MM.1S (cell line): Measurements from ENCODE around the gene PILRB.
"Not testable (repeated sequence)": the region's sequence is repeated elsewhere in the genome, so short reads cannot be mapped to it uniquely, and the experiment has no call there.

ENCODE experiments used
- EZH2 ChIP-seq: fragments of 300-600 bp; sonication (generic); optimal IDR thresholded peaks from 2 replicates; pipeline ENCODE3; 2017; ENCODE audit warnings: low read depth, mild to moderate bottlenecking, antibody characterized with exemption, low read length, mixed read lengths
- EZH2phosphoT487 ChIP-seq: fragments of 300-600 bp; sonication (generic); IDR thresholded peaks from 2 replicates; pipeline ENCODE4 v1.6.1; 2018; ENCODE audit warnings: antibody characterized with exemption, low read length
- TF ChIP-seq, protein P1 (sequence below): fragments of 300-600 bp; sonication (generic); IDR thresholded peaks from 2 replicates; pipeline ENCODE4 v1.5.1; 2016; ENCODE audit warnings: antibody characterized with exemption, low read length, mixed read lengths

- TF ChIP-seq EZH2phosphoT487, EZH2: not testable (repeated sequence)
- TF ChIP-seq, protein P1, sequence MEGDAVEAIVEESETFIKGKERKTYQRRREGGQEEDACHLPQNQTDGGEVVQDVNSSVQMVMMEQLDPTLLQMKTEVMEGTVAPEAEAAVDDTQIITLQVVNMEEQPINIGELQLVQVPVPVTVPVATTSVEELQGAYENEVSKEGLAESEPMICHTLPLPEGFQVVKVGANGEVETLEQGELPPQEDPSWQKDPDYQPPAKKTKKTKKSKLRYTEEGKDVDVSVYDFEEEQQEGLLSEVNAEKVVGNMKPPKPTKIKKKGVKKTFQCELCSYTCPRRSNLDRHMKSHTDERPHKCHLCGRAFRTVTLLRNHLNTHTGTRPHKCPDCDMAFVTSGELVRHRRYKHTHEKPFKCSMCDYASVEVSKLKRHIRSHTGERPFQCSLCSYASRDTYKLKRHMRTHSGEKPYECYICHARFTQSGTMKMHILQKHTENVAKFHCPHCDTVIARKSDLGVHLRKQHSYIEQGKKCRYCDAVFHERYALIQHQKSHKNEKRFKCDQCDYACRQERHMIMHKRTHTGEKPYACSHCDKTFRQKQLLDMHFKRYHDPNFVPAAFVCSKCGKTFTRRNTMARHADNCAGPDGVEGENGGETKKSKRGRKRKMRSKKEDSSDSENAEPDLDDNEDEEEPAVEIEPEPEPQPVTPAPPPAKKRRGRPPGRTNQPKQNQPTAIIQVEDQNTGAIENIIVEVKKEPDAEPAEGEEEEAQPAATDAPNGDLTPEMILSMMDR: not testable (repeated sequence)
These were observed 33.7 kb upstream of the PILRB start for GRCh38 chr7:100324194-100324593.
